Endothelial cell of umbilical vein (primary cell): ENCODE data around the gene KLF13. TPM values are rescaled to one million over a fixed set of nuclear protein-coding genes. Genes with fewer than 3 reads are reported as not detected.

ENCODE experiments used
- BruUV-seq: library from RNA; stranded (reverse); fragments of 400-500 nt; replicated peaks from 2 replicates; lab custom pipeline; 2021; lab: Mats Ljungman, UMichigan
- CTCF ChIA-PET: fragments of 300-600, 350-600 bp; sonication (Branson Sonifier 250); formaldehyde crosslinking; loops from one replicate; lab custom pipeline; 2021; ENCODE audit warnings: antibody characterized with exemption, inconsistent platforms; lab: Charles Lee
- POLR2A ChIA-PET: fragments of 300-600, 350-600 bp; sonication (Branson Sonifier 250); formaldehyde crosslinking; loops from one replicate; lab custom pipeline; 2021; ENCODE audit warnings: antibody characterized with exemption, inconsistent platforms; lab: Charles Lee
- DNase-seq: peaks from one replicate; pipeline ENCODE4 v3.0.0-alpha.2; 2011; ENCODE audit warnings: low read depth, low spot score
- FAIRE-seq: peaks from 2 replicates; lab custom pipeline; 2011; peaks lifted over from hg19 to GRCh38; lab: Jason Lieb, UNC
- H2AFZ ChIP-seq: 2 replicates; pipeline ENCODE4 v1.6.0; 2012; ENCODE audit warnings: low read depth, low read length, control low read depth, inconsistent platforms
- H3K27ac ChIP-seq: 2 replicates; pipeline ENCODE4 v1.5.1; 2011; ENCODE audit warnings: low read depth, mild to moderate bottlenecking, control low read depth, low read length, moderate library complexity; ENCODE audit not compliant: insufficient read depth
- H3K27me3 ChIP-seq, 2 experiments: 2 replicates each; pipeline versions ENCODE4 v1.6.0 to v1.6.1; 2011; ENCODE audit warnings: low read length in 2 of 2, mixed read lengths in 1 of 2; ENCODE audit not compliant: control insufficient read depth in 2 of 2, insufficient read depth in 2 of 2
- H3K36me3 ChIP-seq, 2 experiments: 2 replicates in 1 of 2; 3 replicates in 1 of 2; pipeline ENCODE4 v1.5.1; 2011; ENCODE audit warnings: low read length in 2 of 2, mild to moderate bottlenecking in 1 of 2, moderate library complexity in 1 of 2; ENCODE audit not compliant: control insufficient read depth in 2 of 2, insufficient read depth in 2 of 2; ENCODE audit errors: extremely low read depth in 1 of 2
- H3K4me1 ChIP-seq: 3 replicates; pipeline ENCODE4 v1.5.1; 2011; ENCODE audit warnings: mild to moderate bottlenecking, low read length; ENCODE audit not compliant: control insufficient read depth, insufficient read depth; ENCODE audit errors: extremely low read depth
- H3K4me2 ChIP-seq: 2 replicates; pipeline ENCODE4 v1.6.1; 2011; ENCODE audit warnings: low read length, control low read depth, mixed read lengths; ENCODE audit not compliant: insufficient read depth
- H3K4me3 ChIP-seq, 3 experiments: fragments of 200-600 bp in 1 of 3; sonication (generic), shearing (Covaris generic) in 1 of 3; replicated peaks in 1 of 3; 2 replicates each; pipeline ENCODE4 v1.5.1; 2011 to 2016; ENCODE audit warnings: control low read depth in 3 of 3, low read length in 3 of 3, mild to moderate bottlenecking in 2 of 3, inconsistent platforms in 1 of 3, low read depth in 1 of 3, moderate library complexity in 1 of 3; ENCODE audit not compliant: insufficient read depth in 1 of 3
- H3K79me2 ChIP-seq: 2 replicates; pipeline ENCODE4 v1.6.0; 2012; ENCODE audit warnings: low read length, inconsistent platforms; ENCODE audit not compliant: control insufficient read depth, insufficient read depth
- H3K9ac ChIP-seq: replicated peaks from 2 replicates; pipeline ENCODE3; 2011; ENCODE audit warnings: low read length, control low read depth; ENCODE audit not compliant: insufficient read depth; ENCODE audit errors: extremely low read depth
- H3K9me1 ChIP-seq: replicated peaks from 3 replicates; pipeline ENCODE4 v1.6.0; 2011; ENCODE audit warnings: mild to moderate bottlenecking, low read length; ENCODE audit not compliant: control insufficient read depth, insufficient read depth; ENCODE audit errors: extremely low read depth
- H3K9me3 ChIP-seq: replicated peaks from 2 replicates; pipeline ENCODE4 v1.5.1; 2012; ENCODE audit warnings: low read length, inconsistent platforms; ENCODE audit not compliant: control insufficient read depth, insufficient read depth
- H4K20me1 ChIP-seq: replicated peaks from 2 replicates; pipeline ENCODE3; 2011; ENCODE audit warnings: mild to moderate bottlenecking, low read length; ENCODE audit not compliant: control insufficient read depth, insufficient read depth; ENCODE audit errors: extremely low read depth
- EZH2 ChIP-seq: IDR thresholded peaks from 2 replicates; pipeline ENCODE4 v1.6.1; 2012; ENCODE audit warnings: borderline replicate concordance, low read depth, mild to moderate bottlenecking, moderate library complexity, low read length, inconsistent platforms; ENCODE audit not compliant: severe bottlenecking
- FOS ChIP-seq: IDR thresholded peaks from 2 replicates; pipeline ENCODE4 v1.6.1; 2011; ENCODE audit warnings: mild to moderate bottlenecking, low read length, moderate library complexity, borderline replicate concordance; ENCODE audit not compliant: insufficient read depth
- GATA2 ChIP-seq: IDR thresholded peaks from 2 replicates; pipeline ENCODE4 v1.7.0; 2011; ENCODE audit warnings: low read depth, mild to moderate bottlenecking, moderate library complexity, mixed read lengths, low read length; ENCODE audit not compliant: insufficient read length, insufficient read depth
- JUN ChIP-seq: IDR thresholded peaks from 2 replicates; pipeline ENCODE4 v1.6.1; 2011; ENCODE audit warnings: borderline replicate concordance, low read depth; ENCODE audit not compliant: insufficient read length, insufficient read depth
- MYC ChIP-seq: IDR thresholded peaks from one replicate; pipeline ENCODE4 v1.6.1; 2011; ENCODE audit warnings: mild to moderate bottlenecking, low read depth, low read length
- POLR2A ChIP-seq: IDR thresholded peaks from 2 replicates; pipeline ENCODE4 v1.6.1; 2012; ENCODE audit warnings: low read depth, mild to moderate bottlenecking, control low read depth, low read length
- POLR2AphosphoS5 ChIP-seq: IDR thresholded peaks from 2 replicates; pipeline ENCODE4 v1.6.1; 2012; ENCODE audit warnings: low read depth, mild to moderate bottlenecking, control low read depth, low read length, moderate library complexity; ENCODE audit not compliant: insufficient read depth
- dilution Hi-C: fragments of 300-500 bp; cut with MboI; formaldehyde crosslinking; loops from one replicate; pipeline ENCODE4 v1.15.0; 2019; ENCODE audit warnings: low sequenced_read_pairs; ENCODE audit not compliant: extremely low pct_ligation_motif_present
- intact Hi-C: fragments of 100-400 bp; cut with micrococcal nuclease; formaldehyde crosslinking; loops from one replicate; pipeline ENCODE4 v1.10.0; 2022
- polyA plus RNA-seq, 4 experiments: library from polyadenylated mRNA; depleted of rRNA in 3 of 4; stranded (reverse) in 3 of 4; unstranded in 1 of 4; fragments of >200 nt; gene quantifications; 2 replicates each; pipeline versions ENCODE4 v1.2.1 to v1.2.3, GENCODE V29; 2011 to 2012; ENCODE audit warnings: missing spikeins in 1 of 4
- total RNA-seq: library from RNA; stranded (reverse); gene quantifications from 2 replicates; pipeline ENCODE4 v1.2.3, GENCODE V29; 2021
- TF ChIP-seq, protein P1 (sequence below), 2 donors: IDR thresholded peaks; 1 replicate in 1 of 2; 2 replicates in 1 of 2; pipeline ENCODE4 v1.5.1; 2011; ENCODE audit warnings: low read length in 2 of 2, mild to moderate bottlenecking in 2 of 2, moderate library complexity in 2 of 2, control low read depth in 1 of 2, inconsistent platforms in 1 of 2, low read depth in 1 of 2; ENCODE audit not compliant: insufficient read depth in 1 of 2; ENCODE audit errors: extremely low read depth in 1 of 2
- TF ChIP-seq, protein P2 (sequence below): IDR thresholded peaks from 2 replicates; pipeline ENCODE4 v1.6.1; 2011; ENCODE audit not compliant: insufficient read depth, insufficient read length

KLF13 gene
- total and polyA plus RNA-seq, 2 donors (not counting 3 experiments of a cell fraction or from before 2014, with no cell fraction given), result 10.1 to 31.9 TPM

DNA sequence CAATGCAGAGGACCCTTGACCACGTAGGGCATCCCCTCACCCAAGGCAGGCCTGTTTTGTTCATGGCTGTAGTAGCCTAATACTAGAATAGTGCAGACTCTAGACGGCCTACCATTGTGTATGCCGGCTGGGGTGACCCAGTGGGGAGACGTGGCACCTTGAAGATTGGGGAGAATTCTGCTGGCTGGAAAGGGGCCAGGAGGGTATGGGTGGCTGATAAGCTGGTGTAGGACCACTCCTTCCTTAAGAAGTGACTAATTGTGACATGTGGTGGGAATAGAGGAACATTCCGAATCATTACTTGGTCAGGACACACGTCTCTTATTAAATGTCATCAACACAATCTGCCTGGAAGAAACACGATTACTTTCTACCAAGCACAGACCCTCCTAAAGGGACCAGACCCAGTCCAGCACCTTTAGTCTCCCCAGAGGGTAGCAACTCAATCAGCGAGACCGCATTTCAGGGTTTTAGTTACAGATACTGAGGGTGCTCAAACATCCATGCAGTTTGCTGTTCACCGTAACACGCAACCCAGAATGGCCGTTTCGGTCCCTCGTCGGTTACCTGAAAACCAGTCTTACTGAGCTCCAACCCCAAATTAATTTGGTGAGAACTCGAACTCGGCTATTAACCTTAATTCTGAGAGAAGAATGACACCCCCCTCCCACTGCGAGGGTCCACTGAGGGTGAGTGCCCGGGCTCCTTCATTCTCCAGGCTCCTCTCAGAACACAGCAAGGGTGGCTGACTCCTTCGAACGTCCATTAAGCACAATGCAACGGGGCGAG lies 1.6 kb upstream of the KLF13 start:
- Histone ChIP-seq H3K27ac (peak overlapping the region; percentile 78), H3K27me3 (peaks cover 0 to 2% of the 10 kb centered on the region in 2 experiments), H2AFZ (peak overlapping the region; percentile 64), H4K20me1 (no peaks in the 10 kb centered on the region), H3K9ac (peak overlapping the region; percentile 89), H3K79me2 (peaks cover 2% of the 10 kb centered on the region), H3K4me1 (peaks cover 8% of the 10 kb centered on the region), H3K4me2 (peak overlapping the region; percentile 75), H3K9me3 (no peaks in the 10 kb centered on the region), H3K36me3 (no peaks in the 10 kb centered on the region), H3K9me1 (no peaks in the 10 kb centered on the region), H3K4me3 (peak overlapping the region; percentile 53 to 89 (median 62))
- TF ChIP-seq FOS, result no peak
- TF ChIP-seq POLR2A, result no peak
- TF ChIP-seq, protein P1, sequence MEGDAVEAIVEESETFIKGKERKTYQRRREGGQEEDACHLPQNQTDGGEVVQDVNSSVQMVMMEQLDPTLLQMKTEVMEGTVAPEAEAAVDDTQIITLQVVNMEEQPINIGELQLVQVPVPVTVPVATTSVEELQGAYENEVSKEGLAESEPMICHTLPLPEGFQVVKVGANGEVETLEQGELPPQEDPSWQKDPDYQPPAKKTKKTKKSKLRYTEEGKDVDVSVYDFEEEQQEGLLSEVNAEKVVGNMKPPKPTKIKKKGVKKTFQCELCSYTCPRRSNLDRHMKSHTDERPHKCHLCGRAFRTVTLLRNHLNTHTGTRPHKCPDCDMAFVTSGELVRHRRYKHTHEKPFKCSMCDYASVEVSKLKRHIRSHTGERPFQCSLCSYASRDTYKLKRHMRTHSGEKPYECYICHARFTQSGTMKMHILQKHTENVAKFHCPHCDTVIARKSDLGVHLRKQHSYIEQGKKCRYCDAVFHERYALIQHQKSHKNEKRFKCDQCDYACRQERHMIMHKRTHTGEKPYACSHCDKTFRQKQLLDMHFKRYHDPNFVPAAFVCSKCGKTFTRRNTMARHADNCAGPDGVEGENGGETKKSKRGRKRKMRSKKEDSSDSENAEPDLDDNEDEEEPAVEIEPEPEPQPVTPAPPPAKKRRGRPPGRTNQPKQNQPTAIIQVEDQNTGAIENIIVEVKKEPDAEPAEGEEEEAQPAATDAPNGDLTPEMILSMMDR (IDR thresholded peaks at IDR 0.05; ENCODE audit: extremely low read depth in 1 of 2, insufficient read depth in 1 of 2, low read depth in 1 of 2, low read length in 2 of 2), result no peak
- no peak for TF ChIP-seq GATA2
- TF ChIP-seq, protein P2, sequence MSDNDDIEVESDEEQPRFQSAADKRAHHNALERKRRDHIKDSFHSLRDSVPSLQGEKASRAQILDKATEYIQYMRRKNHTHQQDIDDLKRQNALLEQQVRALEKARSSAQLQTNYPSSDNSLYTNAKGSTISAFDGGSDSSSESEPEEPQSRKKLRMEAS, result no peak
- TF ChIP-seq JUN, result no peak
- TF ChIP-seq EZH2, result no peak
- TF ChIP-seq POLR2AphosphoS5, result no peak
- TF ChIP-seq MYC, result no peak
- ChIA-PET CTCF (interaction anchor here (1.0 to 4.6 kb wide), 5 partner anchors 17 to 164 kb away, joined by 3 to 34 read pairs (median 10); no protein-coding TSS in a partner anchor), POLR2A (no interaction called here)
- dilution Hi-C loops, result loop anchor here (25.0 kb wide), 1 partner anchor 113 kb away; no protein-coding TSS in a partner anchor
- DNase-seq (no peak), FAIRE-seq (peak; percentile 59)
- no TSS peak for BruUV-seq
- intact Hi-C loops, result loop anchor here (5.0 to 10.0 kb wide), 4 partner anchors 42 to 1643 kb away; no protein-coding TSS in a partner anchor
